Measurements from ENCODE around the gene KREMEN1. TPM values are rescaled to one million over a fixed set of nuclear protein-coding genes. Genes with fewer than 3 reads are reported as not detected.

The KREMEN1 gene
- total RNA-seq, 1 experiment from 2014 or later: 5.8 TPM

DNA sequence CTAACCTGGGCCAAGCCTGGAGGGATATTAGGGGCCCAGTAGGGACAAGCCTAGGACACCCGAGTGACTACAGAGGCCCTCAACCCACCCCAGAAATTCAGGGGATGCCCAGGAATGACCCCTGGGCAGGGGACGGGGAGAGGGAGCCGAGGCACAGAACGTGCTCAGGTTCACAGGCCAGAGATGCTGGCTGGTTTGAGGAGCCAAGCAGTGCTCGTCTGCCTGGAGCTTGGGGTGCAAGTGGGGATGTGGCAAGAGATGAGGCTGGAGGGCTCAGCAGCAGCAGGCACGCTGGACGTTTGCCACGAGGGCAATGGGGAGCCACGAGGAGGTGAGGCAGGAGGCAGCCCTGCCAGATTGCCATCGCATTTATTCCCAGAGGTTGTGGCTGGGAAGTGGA is 98.9 kb downstream of the KREMEN1 start (continued):
- TF ChIP-seq CTCF (IDR thresholded peaks at IDR 0.05): no peak
- TF ChIP-seq, protein P1, sequence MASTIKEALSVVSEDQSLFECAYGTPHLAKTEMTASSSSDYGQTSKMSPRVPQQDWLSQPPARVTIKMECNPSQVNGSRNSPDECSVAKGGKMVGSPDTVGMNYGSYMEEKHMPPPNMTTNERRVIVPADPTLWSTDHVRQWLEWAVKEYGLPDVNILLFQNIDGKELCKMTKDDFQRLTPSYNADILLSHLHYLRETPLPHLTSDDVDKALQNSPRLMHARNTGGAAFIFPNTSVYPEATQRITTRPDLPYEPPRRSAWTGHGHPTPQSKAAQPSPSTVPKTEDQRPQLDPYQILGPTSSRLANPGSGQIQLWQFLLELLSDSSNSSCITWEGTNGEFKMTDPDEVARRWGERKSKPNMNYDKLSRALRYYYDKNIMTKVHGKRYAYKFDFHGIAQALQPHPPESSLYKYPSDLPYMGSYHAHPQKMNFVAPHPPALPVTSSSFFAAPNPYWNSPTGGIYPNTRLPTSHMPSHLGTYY (CRISPR knock-in tag; IDR thresholded peaks at IDR 0.05): no peak

DNA sequence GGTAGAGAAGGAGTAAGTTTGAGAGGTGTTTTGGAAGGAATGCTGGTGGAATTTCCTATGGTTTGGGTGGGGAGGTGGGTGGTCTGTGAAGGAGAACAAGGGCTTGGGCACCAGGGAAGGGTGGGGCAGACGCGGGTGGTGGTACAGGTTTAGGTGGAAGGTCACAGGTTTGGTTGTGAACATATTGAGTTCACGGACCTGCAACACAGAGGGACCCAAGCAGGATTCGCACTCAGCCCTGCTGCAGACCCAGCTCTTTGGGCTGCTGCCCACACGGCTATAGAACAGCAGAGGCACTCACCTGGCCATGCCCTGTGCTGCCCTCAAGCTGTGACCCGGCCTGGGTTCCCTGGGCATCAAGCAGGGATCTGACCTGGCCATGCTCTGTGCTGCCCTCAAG is 99.4 kb downstream of the KREMEN1 start:
- CTCF ChIA-PET: interaction anchor here (0.5 to 1.2 kb wide), 4 partner anchors 18 to 73 kb away, joined by 4 to 5 read pairs (median 4); no protein-coding TSS in a partner anchor
- peaks cover 22% of the 10 kb centered on the region for H3K9me3 Mint-ChIP-seq
- no peak overlapping the region for H3K4me3 Mint-ChIP-seq
- H3K27ac Mint-ChIP-seq: no peak overlapping the region
- H3K36me3 Mint-ChIP-seq: peaks cover 15% of the 10 kb centered on the region
- H3K27me3 Mint-ChIP-seq (ENCODE audit: low read depth): peaks cover 5% of the 10 kb centered on the region
- DNase-seq (ENCODE audit: low spot score) (no peak), ATAC-seq (no peak)
- POLR2A ChIA-PET: no interaction called here
- H3K4me1 Mint-ChIP-seq: no peaks in the 10 kb centered on the region
- TF ChIP-seq ZNF232 (CRISPR knock-in tag; IDR thresholded peaks at IDR 0.05): no peak
- TF ChIP-seq ZNF532 (CRISPR knock-in tag; IDR thresholded peaks at IDR 0.05; ENCODE audit: borderline replicate concordance): no peak
- no peak for TF ChIP-seq MXD4 (CRISPR knock-in tag; IDR thresholded peaks at IDR 0.05; ENCODE audit: borderline replicate concordance)
- no peak for TF ChIP-seq MLX (CRISPR knock-in tag; IDR thresholded peaks at IDR 0.05)
- TF ChIP-seq ZSCAN18 (CRISPR knock-in tag; IDR thresholded peaks at IDR 0.05): no peak
- TF ChIP-seq, protein P2, sequence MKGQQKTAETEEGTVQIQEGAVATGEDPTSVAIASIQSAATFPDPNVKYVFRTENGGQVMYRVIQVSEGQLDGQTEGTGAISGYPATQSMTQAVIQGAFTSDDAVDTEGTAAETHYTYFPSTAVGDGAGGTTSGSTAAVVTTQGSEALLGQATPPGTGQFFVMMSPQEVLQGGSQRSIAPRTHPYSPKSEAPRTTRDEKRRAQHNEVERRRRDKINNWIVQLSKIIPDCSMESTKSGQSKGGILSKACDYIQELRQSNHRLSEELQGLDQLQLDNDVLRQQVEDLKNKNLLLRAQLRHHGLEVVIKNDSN (CRISPR knock-in tag; IDR thresholded peaks at IDR 0.05): no peak
- TF ChIP-seq, protein P3, sequence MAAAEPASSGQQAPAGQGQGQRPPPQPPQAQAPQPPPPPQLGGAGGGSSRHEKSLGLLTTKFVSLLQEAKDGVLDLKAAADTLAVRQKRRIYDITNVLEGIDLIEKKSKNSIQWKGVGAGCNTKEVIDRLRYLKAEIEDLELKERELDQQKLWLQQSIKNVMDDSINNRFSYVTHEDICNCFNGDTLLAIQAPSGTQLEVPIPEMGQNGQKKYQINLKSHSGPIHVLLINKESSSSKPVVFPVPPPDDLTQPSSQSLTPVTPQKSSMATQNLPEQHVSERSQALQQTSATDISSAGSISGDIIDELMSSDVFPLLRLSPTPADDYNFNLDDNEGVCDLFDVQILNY (CRISPR knock-in tag; IDR thresholded peaks at IDR 0.05): no peak
- TF ChIP-seq ZNF219 (CRISPR knock-in tag; IDR thresholded peaks at IDR 0.05; ENCODE audit: borderline replicate concordance): no peak
- TF ChIP-seq, protein P4, sequence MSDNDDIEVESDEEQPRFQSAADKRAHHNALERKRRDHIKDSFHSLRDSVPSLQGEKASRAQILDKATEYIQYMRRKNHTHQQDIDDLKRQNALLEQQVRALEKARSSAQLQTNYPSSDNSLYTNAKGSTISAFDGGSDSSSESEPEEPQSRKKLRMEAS (CRISPR knock-in tag; IDR thresholded peaks at IDR 0.05): no peak
- TF ChIP-seq, protein P1 (CRISPR knock-in tag; IDR thresholded peaks at IDR 0.05): no peak
- TF ChIP-seq, protein P5, sequence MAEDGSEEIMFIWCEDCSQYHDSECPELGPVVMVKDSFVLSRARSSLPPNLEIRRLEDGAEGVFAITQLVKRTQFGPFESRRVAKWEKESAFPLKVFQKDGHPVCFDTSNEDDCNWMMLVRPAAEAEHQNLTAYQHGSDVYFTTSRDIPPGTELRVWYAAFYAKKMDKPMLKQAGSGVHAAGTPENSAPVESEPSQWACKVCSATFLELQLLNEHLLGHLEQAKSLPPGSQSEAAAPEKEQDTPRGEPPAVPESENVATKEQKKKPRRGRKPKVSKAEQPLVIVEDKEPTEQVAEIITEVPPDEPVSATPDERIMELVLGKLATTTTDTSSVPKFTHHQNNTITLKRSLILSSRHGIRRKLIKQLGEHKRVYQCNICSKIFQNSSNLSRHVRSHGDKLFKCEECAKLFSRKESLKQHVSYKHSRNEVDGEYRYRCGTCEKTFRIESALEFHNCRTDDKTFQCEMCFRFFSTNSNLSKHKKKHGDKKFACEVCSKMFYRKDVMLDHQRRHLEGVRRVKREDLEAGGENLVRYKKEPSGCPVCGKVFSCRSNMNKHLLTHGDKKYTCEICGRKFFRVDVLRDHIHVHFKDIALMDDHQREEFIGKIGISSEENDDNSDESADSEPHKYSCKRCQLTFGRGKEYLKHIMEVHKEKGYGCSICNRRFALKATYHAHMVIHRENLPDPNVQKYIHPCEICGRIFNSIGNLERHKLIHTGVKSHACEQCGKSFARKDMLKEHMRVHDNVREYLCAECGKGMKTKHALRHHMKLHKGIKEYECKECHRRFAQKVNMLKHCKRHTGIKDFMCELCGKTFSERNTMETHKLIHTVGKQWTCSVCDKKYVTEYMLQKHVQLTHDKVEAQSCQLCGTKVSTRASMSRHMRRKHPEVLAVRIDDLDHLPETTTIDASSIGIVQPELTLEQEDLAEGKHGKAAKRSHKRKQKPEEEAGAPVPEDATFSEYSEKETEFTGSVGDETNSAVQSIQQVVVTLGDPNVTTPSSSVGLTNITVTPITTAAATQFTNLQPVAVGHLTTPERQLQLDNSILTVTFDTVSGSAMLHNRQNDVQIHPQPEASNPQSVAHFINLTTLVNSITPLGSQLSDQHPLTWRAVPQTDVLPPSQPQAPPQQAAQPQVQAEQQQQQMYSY (CRISPR knock-in tag; IDR thresholded peaks at IDR 0.05): no peak
- TF ChIP-seq ZNF416 (CRISPR knock-in tag; IDR thresholded peaks at IDR 0.05): no peak
- TF ChIP-seq, protein P6, sequence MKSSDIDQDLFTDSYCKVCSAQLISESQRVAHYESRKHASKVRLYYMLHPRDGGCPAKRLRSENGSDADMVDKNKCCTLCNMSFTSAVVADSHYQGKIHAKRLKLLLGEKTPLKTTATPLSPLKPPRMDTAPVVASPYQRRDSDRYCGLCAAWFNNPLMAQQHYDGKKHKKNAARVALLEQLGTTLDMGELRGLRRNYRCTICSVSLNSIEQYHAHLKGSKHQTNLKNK (CRISPR knock-in tag; IDR thresholded peaks at IDR 0.05): no peak
- no peak for TF ChIP-seq ZNF396 (CRISPR knock-in tag; IDR thresholded peaks at IDR 0.05; ENCODE audit: borderline replicate concordance)
- TF ChIP-seq, protein P7, sequence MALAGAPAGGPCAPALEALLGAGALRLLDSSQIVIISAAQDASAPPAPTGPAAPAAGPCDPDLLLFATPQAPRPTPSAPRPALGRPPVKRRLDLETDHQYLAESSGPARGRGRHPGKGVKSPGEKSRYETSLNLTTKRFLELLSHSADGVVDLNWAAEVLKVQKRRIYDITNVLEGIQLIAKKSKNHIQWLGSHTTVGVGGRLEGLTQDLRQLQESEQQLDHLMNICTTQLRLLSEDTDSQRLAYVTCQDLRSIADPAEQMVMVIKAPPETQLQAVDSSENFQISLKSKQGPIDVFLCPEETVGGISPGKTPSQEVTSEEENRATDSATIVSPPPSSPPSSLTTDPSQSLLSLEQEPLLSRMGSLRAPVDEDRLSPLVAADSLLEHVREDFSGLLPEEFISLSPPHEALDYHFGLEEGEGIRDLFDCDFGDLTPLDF (CRISPR knock-in tag; IDR thresholded peaks at IDR 0.05): no peak

Measured in WTC11 (cell line).